ENCODE data around the gene RFX5.

GRCh38 chr1:151391079-151391563 is 44.1 kb upstream of the RFX5 start:
- TF ChIP-seq POLR2AphosphoS5 (IDR thresholded peaks at IDR 0.05) (peak; percentile 15), POLR2A (IDR thresholded peaks at IDR 0.05) (no peak)
- TF ChIP-seq, protein P1, sequence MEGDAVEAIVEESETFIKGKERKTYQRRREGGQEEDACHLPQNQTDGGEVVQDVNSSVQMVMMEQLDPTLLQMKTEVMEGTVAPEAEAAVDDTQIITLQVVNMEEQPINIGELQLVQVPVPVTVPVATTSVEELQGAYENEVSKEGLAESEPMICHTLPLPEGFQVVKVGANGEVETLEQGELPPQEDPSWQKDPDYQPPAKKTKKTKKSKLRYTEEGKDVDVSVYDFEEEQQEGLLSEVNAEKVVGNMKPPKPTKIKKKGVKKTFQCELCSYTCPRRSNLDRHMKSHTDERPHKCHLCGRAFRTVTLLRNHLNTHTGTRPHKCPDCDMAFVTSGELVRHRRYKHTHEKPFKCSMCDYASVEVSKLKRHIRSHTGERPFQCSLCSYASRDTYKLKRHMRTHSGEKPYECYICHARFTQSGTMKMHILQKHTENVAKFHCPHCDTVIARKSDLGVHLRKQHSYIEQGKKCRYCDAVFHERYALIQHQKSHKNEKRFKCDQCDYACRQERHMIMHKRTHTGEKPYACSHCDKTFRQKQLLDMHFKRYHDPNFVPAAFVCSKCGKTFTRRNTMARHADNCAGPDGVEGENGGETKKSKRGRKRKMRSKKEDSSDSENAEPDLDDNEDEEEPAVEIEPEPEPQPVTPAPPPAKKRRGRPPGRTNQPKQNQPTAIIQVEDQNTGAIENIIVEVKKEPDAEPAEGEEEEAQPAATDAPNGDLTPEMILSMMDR (IDR thresholded peaks at IDR 0.05) = no peak

Data from prostate gland (tissue), 2 donors.